ENCODE measurements around the gene SFT2D1.

GRCh38 chr6:166318227-166318626 is 24.1 kb downstream of the SFT2D1 start:
- no peak for TF ChIP-seq CTCF (IDR thresholded peaks at IDR 0.05; ENCODE audit: insufficient read depth, low read length, poor library complexity, severe bottlenecking)
- TF ChIP-seq EZH2phosphoT487 (conservative IDR thresholded peaks at IDR 0.05; ENCODE audit: low read length): no peak
